Left kidney (tissue), 1 donor: Measurements from ENCODE around the gene CHST10. TPM values are rescaled to one million over a fixed set of nuclear protein-coding genes. Genes with fewer than 3 reads are reported as not detected.

ENCODE experiments used
- polyA plus RNA-seq: library from polyadenylated mRNA; unstranded; fragments of 120-200 nt; gene quantifications from one replicate; pipeline ENCODE4 v1.2.1, GENCODE V29; 2013; ENCODE audit not compliant: insufficient read length

Gene CHST10
- polyA plus RNA-seq, 1 donor: 22.0 TPM

Other genes with a start within 250 kb of the CHST10 start
- gene LONRF2, start 95.2 kb downstream of the CHST10 start, polyA plus RNA-seq: 4.7 TPM
- not detected for gene NMS, start 52.8 kb upstream of the CHST10 start, polyA plus RNA-seq
- 32.1 TPM for gene PDCL3, start 145.3 kb upstream of the CHST10 start, polyA plus RNA-seq